ENCODE measurements around the gene GPC5. TPM values are rescaled to one million over a fixed set of nuclear protein-coding genes. Genes with fewer than 3 reads are reported as not detected.

Gene GPC5
- total and polyA plus RNA-seq, 2 donors (not counting 3 experiments of a cell fraction or from before 2014, with no cell fraction given), result 0.59 to 0.97 TPM

- POLR2A ChIA-PET, result no interaction called here
- H2AFZ ChIP-seq (ENCODE audit: low read depth, low read length), result no peak overlapping the region
- no peaks in the 10 kb centered on the region for H3K27me3 ChIP-seq (ENCODE audit: control insufficient read depth in 2 of 2, insufficient read depth in 2 of 2, low read length in 2 of 2)
- H3K4me1 ChIP-seq (ENCODE audit: control insufficient read depth, extremely low read depth, insufficient read depth, low read length), result no peaks in the 10 kb centered on the region
- no peak overlapping the region for H3K27ac ChIP-seq (ENCODE audit: insufficient read depth, low read depth, low read length)
- no peak overlapping the region for H3K4me3 ChIP-seq (replicated peaks in 1 of 3; ENCODE audit: insufficient read depth in 1 of 3, low read depth in 1 of 3, low read length in 3 of 3)
- H3K9me1 ChIP-seq (replicated peaks; ENCODE audit: control insufficient read depth, extremely low read depth, insufficient read depth, low read length), result no peaks in the 10 kb centered on the region
- no peak for FAIRE-seq
- CTCF ChIA-PET, result interaction anchor here (1.0 to 4.0 kb wide), 13 partner anchors 10 to 369 kb away, joined by 3 to 33 read pairs (median 4); no protein-coding TSS in a partner anchor
- H3K36me3 ChIP-seq (ENCODE audit: control insufficient read depth in 2 of 2, extremely low read depth in 1 of 2, insufficient read depth in 2 of 2, low read length in 2 of 2), result no peaks in the 10 kb centered on the region
- dilution Hi-C loops (cut with MboI; ENCODE audit: extremely low pct_ligation_motif_present, low sequenced_read_pairs) (no loop called here), intact Hi-C loops (cut with micrococcal nuclease) (loop anchor here (2.0 to 5.0 kb wide), 4 partner anchors 91 to 371 kb away; no protein-coding TSS in a partner anchor)
- TF ChIP-seq MYC (IDR thresholded peaks at IDR 0.05; ENCODE audit: low read depth, low read length) (no peak), POLR2A (IDR thresholded peaks at IDR 0.05; ENCODE audit: low read depth, low read length) (no peak), FOS (IDR thresholded peaks at IDR 0.05; ENCODE audit: borderline replicate concordance, insufficient read depth, low read length) (no peak), POLR2AphosphoS5 (IDR thresholded peaks at IDR 0.05; ENCODE audit: insufficient read depth, low read depth, low read length) (no peak), JUN (IDR thresholded peaks at IDR 0.05; ENCODE audit: borderline replicate concordance, insufficient read depth, insufficient read length, low read depth) (no peak), EZH2 (IDR thresholded peaks at IDR 0.05; ENCODE audit: borderline replicate concordance, low read depth, low read length, severe bottlenecking) (no peak)
- TF ChIP-seq, protein P1, sequence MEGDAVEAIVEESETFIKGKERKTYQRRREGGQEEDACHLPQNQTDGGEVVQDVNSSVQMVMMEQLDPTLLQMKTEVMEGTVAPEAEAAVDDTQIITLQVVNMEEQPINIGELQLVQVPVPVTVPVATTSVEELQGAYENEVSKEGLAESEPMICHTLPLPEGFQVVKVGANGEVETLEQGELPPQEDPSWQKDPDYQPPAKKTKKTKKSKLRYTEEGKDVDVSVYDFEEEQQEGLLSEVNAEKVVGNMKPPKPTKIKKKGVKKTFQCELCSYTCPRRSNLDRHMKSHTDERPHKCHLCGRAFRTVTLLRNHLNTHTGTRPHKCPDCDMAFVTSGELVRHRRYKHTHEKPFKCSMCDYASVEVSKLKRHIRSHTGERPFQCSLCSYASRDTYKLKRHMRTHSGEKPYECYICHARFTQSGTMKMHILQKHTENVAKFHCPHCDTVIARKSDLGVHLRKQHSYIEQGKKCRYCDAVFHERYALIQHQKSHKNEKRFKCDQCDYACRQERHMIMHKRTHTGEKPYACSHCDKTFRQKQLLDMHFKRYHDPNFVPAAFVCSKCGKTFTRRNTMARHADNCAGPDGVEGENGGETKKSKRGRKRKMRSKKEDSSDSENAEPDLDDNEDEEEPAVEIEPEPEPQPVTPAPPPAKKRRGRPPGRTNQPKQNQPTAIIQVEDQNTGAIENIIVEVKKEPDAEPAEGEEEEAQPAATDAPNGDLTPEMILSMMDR (IDR thresholded peaks at IDR 0.05; ENCODE audit: extremely low read depth in 1 of 2, insufficient read depth in 1 of 2, low read depth in 1 of 2, low read length in 2 of 2), result no peak
- TF ChIP-seq, protein P2, sequence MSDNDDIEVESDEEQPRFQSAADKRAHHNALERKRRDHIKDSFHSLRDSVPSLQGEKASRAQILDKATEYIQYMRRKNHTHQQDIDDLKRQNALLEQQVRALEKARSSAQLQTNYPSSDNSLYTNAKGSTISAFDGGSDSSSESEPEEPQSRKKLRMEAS (IDR thresholded peaks at IDR 0.05; ENCODE audit: insufficient read depth, insufficient read length), result no peak
- no peaks in the 10 kb centered on the region for H4K20me1 ChIP-seq (replicated peaks; ENCODE audit: control insufficient read depth, extremely low read depth, insufficient read depth, low read length)
- H3K9me3 ChIP-seq (replicated peaks; ENCODE audit: control insufficient read depth, insufficient read depth, low read length), result no peaks in the 10 kb centered on the region
- H3K4me2 ChIP-seq (ENCODE audit: insufficient read depth, low read length), result no peak overlapping the region
- peak; percentile 10 for DNase-seq (ENCODE audit: low read depth, low spot score)
- no peaks in the 10 kb centered on the region for H3K79me2 ChIP-seq (ENCODE audit: control insufficient read depth, insufficient read depth, low read length)
- H3K9ac ChIP-seq (replicated peaks; ENCODE audit: extremely low read depth, insufficient read depth, low read length), result no peak overlapping the region
- no TSS peak for BruUV-seq (replicated peaks)
Observed at GRCh38 chr13:91816263-91816807, 417.9 kb downstream of the GPC5 start.

Data from endothelial cell of umbilical vein (primary cell).